Measurements from ENCODE around the gene NOXA1.
"Not testable (repeated sequence)": the region's sequence is repeated elsewhere in the genome, so short reads cannot be mapped to it uniquely, and the experiment has no call there.

Gene NOXA1

DNA sequence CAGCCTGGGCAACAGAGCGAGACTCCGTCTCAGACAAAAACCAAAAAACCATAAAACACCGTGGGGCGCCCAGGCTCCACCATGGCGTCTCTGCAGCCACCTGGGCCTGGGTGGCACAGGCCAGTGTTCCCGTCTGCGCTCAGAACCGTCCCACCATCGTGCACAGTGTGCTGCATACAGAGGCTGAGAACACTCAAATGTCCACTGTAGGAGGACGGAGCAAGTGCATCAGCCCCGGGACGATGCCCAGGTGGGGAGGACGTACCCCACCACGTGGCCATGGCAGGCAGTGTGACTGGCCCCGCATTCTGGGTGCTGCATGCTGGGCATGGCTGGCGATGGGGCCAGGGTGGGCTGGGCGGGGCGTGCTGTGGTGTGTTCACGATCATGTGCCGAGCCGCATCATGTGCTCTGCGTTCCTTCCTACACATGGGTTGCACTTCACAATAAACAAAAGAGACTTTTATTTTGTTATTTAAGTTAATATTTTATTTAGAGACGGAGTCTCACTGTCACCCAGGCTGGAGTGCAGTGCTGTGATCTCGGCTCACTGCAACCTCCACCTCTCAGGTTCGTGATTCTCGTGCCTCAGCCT, 38.0 kb upstream of the NOXA1 start:
- no peak overlapping the region for H3K4me3 ChIP-seq (ENCODE audit: low read depth, low read length)
- TF ChIP-seq, protein P1, sequence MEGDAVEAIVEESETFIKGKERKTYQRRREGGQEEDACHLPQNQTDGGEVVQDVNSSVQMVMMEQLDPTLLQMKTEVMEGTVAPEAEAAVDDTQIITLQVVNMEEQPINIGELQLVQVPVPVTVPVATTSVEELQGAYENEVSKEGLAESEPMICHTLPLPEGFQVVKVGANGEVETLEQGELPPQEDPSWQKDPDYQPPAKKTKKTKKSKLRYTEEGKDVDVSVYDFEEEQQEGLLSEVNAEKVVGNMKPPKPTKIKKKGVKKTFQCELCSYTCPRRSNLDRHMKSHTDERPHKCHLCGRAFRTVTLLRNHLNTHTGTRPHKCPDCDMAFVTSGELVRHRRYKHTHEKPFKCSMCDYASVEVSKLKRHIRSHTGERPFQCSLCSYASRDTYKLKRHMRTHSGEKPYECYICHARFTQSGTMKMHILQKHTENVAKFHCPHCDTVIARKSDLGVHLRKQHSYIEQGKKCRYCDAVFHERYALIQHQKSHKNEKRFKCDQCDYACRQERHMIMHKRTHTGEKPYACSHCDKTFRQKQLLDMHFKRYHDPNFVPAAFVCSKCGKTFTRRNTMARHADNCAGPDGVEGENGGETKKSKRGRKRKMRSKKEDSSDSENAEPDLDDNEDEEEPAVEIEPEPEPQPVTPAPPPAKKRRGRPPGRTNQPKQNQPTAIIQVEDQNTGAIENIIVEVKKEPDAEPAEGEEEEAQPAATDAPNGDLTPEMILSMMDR (IDR thresholded peaks at IDR 0.05; ENCODE audit: low read depth, low read length), result no peak

DNA sequence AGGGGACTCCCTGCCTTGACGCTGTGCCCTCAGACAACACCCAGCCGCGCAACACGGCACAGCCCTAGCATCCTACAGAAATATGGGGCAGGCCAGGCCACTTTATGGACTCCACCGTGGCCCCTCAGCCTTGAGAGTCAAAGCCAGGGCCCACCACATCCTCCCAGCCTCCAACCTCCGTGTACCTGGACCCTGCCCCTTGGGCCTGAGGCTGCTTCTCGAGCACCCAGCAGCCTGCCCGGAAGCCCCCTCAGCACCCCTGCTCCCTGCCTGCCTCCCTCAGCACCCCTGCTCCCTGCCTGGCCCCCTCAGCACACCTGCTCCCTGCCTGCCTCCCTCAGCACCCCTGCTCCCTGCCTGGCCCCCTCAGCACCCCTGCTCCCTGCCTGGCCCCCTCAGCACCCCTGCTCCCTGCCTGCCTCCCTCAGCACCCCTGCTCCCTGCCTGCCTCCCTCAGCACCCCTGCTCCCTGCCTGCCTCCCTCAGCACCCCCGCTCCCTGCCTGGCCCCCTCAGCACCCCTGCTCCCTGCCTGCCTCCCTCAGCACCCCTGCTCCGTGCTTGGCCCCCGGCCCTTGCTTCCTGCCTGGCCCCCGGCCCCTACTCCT, 36.6 kb upstream of the NOXA1 start:
- not testable (repeated sequence) for H3K4me3 ChIP-seq (ENCODE audit: low read depth, low read length)

DNA sequence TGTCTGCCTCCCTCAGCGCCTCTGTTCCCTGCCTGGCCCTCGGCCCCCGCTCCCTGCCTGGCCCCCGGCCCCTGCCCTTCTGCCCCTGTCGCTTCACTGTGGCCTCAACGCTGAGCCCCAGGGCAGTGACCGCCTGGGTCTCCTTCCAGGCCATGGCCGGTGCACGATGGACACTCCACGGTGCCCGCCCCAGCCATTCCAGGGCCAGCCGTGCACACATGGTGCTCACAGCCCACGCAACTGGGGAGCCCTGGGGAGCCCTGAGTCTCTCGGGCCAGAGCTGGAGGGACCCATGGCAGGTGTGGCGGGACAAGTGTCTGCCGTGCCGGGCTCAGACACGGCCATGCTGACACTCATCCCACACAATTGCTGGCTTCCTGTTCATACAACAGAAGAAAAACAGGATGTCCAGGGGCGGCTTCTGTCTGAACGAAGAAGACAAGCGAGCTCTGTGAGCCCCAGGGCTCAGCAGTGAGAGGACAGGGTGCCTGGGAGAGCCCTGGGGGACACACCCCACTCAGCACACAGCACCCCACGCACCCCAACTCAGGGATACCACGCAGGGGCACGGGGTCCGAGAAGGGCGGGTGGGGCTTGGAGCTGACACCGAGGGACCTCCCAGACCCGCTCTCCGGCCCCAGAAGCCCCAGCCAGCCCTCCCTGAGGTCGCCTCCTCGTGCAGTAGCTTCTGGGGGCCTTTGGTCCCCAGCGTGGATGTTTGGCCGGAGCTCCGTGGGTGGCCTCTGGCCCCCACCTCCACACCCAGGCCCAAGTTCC, 35.9 kb upstream of the NOXA1 start:
- no peak overlapping the region for H3K4me3 ChIP-seq (ENCODE audit: low read depth, low read length)
- TF ChIP-seq, protein P1 (IDR thresholded peaks at IDR 0.05; ENCODE audit: low read depth, low read length), result no peak

DNA sequence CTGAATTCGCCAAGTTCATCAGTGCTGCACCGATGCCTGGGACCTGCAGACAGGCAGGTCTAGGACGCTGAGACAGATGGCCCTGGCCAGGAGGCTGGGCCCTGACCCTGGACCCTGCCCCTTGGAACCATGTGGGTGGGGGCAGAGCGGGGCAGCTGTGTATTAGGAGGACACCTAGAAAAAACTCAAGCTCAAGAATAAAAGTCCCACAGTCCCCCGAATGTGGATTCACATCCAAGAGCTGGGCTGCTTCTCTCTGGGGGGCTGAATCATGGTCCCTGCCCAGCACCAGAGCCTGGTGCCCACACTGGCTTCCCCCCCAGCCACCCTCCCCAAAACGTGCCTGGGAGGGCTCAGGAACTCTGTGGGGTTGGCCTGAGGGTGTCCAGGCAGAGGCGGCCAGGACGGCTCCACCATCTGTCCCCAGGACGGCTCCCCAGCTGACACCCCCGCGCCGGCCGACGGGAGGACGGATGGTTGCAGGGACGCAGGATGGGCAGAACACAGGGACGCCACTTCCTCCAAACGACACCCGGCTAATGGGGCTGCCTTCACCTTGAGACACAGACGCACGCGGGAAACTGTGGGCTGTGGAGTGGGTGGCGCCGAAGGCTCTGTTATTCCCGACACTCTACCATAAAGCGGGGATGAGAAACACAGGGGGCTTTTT, 35.2 kb upstream of the NOXA1 start:
- no peak overlapping the region for H3K4me3 ChIP-seq (ENCODE audit: low read depth, low read length)
- TF ChIP-seq, protein P1 (IDR thresholded peaks at IDR 0.05; ENCODE audit: low read depth, low read length), result no peak

DNA sequence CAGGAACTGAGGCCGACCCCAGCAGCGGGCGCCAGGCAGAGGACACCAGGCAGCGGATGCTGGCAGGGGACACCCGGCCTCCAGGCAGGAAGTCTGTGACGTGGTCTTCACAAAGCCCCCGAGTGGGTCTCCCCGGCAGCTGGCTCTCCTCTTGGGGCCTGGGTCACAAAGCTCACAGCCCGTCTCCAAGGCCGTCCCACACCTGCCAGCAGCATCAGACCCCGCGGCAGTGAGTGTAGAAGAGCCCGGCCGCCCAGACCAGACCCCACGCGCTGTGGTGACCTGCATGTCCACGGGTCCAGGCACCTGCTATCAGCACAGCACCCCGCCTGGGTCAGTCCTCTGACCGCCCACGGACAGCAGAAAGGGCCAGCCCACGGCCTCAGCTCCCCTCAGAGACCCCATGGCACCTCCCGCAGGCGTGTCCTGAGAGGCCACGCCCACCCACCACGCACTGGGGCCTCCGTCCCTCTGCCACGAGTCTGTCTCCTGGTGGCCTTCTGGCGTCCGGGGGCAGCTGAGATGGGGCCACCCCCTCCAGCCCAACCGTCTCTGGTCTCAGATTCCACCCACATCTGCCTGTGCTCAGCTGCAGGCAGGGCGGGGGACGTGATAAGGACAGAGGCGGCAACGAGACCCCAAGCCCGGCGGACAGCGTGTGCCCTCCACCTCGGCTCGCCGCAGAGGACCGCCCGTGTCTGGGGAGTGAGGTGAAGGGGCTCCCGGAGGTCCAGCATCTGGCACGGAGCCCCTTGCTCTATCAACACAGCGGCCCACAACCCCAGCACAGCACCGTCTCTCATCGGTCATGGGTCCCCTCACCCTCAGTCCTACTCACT, 34.4 kb upstream of the NOXA1 start:
- TF ChIP-seq, protein P1 (IDR thresholded peaks at IDR 0.05; ENCODE audit: low read depth, low read length), result no peak
- no peak overlapping the region for H3K4me3 ChIP-seq (ENCODE audit: low read depth, low read length)

DNA sequence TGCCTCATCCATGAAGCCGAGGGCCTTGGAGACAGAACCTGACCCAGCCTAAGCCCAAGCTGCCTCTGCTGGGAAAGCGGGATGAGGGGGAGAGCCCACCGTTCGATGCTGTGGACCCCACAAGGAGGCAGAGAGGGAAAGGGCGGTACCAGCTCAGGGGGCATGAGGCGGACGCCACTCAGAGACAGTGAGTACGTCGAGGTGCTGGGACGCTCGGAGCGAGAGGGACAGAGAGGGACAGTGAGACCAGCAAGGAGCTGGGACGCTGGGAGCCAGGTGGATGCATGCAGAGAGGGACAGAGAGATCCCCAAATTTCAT, 33.8 kb upstream of the NOXA1 start:
- no peak overlapping the region for H3K4me3 ChIP-seq (ENCODE audit: low read depth, low read length)
- TF ChIP-seq, protein P1 (IDR thresholded peaks at IDR 0.05; ENCODE audit: low read depth, low read length), result no peak
